ENCODE data around the gene USP11. TPM values are rescaled to one million over a fixed set of nuclear protein-coding genes. Genes with fewer than 3 reads are reported as not detected.

USP11 gene
- total RNA-seq, 1 experiment from 2014 or later, result 153 TPM

GRCh38 chrX:47217852-47218279 is 14.9 kb upstream of the USP11 start:
- no peak overlapping the region for H3T11ph ChIP-seq (ENCODE audit: low read length)
- no peak overlapping the region for H4K5ac ChIP-seq (ENCODE audit: insufficient read length, low read depth, low read length)
- no CpG with 5 or more reads among the region's 31 CpGs for WGBS (ENCODE audit: extremely low coverage, insufficient read length, low lambda C conversion rate)
- H2BK12ac ChIP-seq (ENCODE audit: insufficient read length, low read depth, low read length), result no peak overlapping the region
- H3K9ac ChIP-seq (ENCODE audit: extremely low read depth, insufficient read length, low read length), result peak overlapping the region; percentile 91
- H3K27ac ChIP-seq (ENCODE audit: insufficient read length, low read depth, low read length), result peak overlapping the region; percentile 50
- Mint-ChIP-seq H3K4me3 (peak overlapping the region; percentile 92 to 96), H3K4me1 (peaks cover 36 to 38% of the 10 kb centered on the region in 2 experiments), H3K36me3 (ENCODE audit: insufficient read depth in 1 of 3, low read depth in 3 of 3) (peaks cover 49 to 65% (median 64%) of the 10 kb centered on the region in 3 experiments), H3K27ac (peak overlapping the region; percentile 99 to 100 (median 100)), H3K9me3 (peaks cover 0 to 2% of the 10 kb centered on the region in 2 experiments; a peak in 2 of 5 replicates), H3K27me3 (ENCODE audit: low read depth) (no peaks in the 10 kb centered on the region; the same call in 1 of the 2 replicates)
- H3K79me2 ChIP-seq (ENCODE audit: insufficient read depth, low read length), result peaks cover 25% of the 10 kb centered on the region; the same call in 1 of the 2 replicates
- no peaks in the 10 kb centered on the region for H4K20me1 ChIP-seq (ENCODE audit: control insufficient read depth, insufficient read depth, insufficient read length)
- no peak overlapping the region for H4K91ac ChIP-seq (ENCODE audit: insufficient read length, low read depth, low read length)
- peak overlapping the region; percentile 95 for H3K4me2 ChIP-seq (ENCODE audit: insufficient read depth, insufficient read length, low read length)
- H2BK15ac ChIP-seq (ENCODE audit: low read depth, low read length), result no peak overlapping the region
- no peak for TF ChIP-seq CTCF (conservative IDR thresholded peaks at IDR 0.05)
- no peak overlapping the region for H2BK120ac ChIP-seq (ENCODE audit: low read depth, low read length, poor library complexity, severe bottlenecking)
- no peak overlapping the region for H3K4ac ChIP-seq (ENCODE audit: low read depth, low read length)
- H3K23ac ChIP-seq (ENCODE audit: insufficient read length, low read depth, low read length), result no peak overlapping the region
- no peaks in the 10 kb centered on the region for H3K9me3 ChIP-seq (ENCODE audit: control insufficient read depth, low read depth, low read length)
- peak overlapping the region; percentile 93 for H3K14ac ChIP-seq (ENCODE audit: insufficient read depth, low read length)
- peaks cover 6% of the 10 kb centered on the region; the same call in 1 of the 2 replicates for H3K4me1 ChIP-seq (ENCODE audit: insufficient read depth, low read length)
- H3K79me1 ChIP-seq (ENCODE audit: insufficient read depth, low read depth, low read length, poor library complexity, severe bottlenecking), result peaks cover 5% of the 10 kb centered on the region
- no peaks in the 10 kb centered on the region for H3K27me3 ChIP-seq (ENCODE audit: insufficient read depth, low read length)
- peak; percentile 100 for DNase-seq
- H3K56ac ChIP-seq (ENCODE audit: insufficient read length, low read depth, low read length), result no peak overlapping the region
- peak overlapping the region; percentile 50 for H2BK5ac ChIP-seq (ENCODE audit: insufficient read length, low read length)
- H2AFZ ChIP-seq (ENCODE audit: low read length), result no peak overlapping the region
- peak overlapping the region; percentile 91 for H3K18ac ChIP-seq (ENCODE audit: insufficient read length, low read depth, low read length)
- no peak overlapping the region for H2BK20ac ChIP-seq (ENCODE audit: low read depth, low read length, poor library complexity, severe bottlenecking)
- H2AK5ac ChIP-seq (ENCODE audit: insufficient read length, low read length), result no peak overlapping the region
- peaks cover 14% of the 10 kb centered on the region for H3K23me2 ChIP-seq (ENCODE audit: insufficient read length, low read depth, low read length, poor library complexity, severe bottlenecking)
- H4K8ac ChIP-seq (replicated peaks; ENCODE audit: insufficient read length, low read depth, low read length), result no peak overlapping the region
